ENCODE data around the gene EEF2KMT.
A peak's percentile ranks its signal among the peaks of the same experiment; 100 is the strongest.

Gene EEF2KMT

DNA sequence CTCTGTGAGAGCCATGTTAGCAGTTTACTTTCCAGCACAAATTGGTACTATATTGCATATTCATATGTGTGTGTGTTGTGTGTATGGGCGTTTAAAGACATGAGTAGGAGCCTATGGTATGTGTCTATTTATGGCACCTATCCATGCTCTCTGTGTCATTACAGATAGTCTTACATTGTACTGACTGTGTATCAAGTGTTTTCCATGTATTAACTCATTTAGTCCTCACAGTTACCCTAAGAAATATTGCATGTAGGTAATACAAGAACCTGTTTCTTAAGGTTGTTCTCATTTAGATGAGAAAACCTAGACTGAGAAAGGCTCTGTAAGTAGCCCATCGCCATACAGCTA lies 24.3 kb downstream of the EEF2KMT start:
- DNase-seq = no peak
- in situ Hi-C loops (cut with MboI; ENCODE audit: low pct_unique_long_range_greater_than_20kb, low sequenced_read_pairs) = no loop called here

DNA sequence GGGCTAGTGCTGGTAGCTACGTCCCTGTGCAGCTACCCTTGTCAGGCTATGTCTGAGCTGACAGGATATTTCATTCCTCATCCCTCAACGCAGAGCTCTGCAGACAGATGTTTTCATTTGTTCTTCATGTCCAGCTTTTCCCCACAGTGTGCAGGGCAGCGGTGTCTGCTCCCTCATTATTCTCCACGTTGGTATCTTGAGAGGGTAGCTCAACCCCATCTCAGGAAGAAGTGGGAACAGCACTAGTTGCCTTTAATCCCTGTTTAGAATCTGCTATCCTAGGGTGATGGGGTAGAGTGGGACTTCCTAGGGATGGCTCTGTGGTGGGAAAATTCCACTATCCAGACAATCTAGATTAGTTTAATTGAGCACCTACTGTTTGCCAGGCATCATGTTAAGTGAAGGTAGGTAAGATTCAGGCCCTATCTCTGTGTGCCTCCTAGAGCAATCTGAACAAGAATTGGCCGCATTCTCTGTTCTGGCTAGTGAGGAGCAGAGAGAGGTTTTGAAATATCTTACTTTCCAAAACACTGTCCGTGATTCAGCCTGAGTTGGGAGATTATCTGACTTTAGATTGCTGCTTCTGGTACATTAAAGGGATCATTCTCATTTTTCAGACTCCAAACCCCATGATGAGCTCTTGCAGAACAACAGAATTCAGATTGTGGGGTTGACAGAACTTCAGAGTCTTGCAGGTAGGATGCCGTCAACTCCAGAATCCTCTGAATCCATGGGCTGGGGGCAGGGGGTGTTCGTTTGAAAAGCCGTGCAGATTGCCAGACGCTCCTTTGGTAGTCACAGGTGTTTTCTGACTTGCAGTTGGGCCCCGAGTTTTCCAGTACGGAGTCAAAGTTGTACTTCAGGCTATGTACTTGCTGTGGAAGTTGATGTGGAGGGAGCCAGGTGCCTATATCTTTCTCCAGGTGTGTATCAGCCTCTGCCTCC lies 25.0 kb downstream of the EEF2KMT start:
- in situ Hi-C loops (cut with MboI; ENCODE audit: low pct_unique_long_range_greater_than_20kb, low sequenced_read_pairs) = no loop called here
- no peak for DNase-seq

DNA sequence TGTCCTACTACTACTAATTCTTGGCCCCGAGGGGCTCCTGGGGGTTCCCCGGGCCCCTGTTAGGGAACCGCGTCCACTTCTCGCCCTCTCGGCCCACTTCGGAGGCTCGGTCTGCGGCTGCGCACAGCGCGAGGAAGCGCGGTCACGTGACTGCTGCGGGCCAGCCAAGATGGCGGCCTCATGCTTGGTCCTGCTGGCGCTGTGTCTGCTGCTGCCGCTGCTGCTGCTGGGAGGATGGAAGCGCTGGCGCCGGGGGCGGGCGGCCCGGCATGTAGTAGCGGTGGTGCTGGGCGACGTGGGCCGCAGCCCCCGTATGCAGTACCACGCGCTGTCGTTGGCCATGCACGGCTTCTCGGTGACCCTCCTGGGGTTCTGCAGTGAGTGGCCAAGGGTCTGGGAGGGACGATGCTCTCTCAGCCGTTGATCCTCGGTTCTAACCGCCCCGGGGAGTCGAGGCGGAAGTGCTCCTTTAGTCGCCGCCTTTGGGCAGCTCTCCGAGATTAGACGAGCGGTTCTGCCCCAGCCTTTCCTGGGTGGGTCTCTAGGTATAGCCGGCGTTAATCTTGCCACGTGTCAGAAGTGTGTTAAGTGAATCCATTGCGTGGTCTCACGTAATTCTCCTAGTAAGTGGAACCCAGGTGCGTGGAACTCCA lies 25.8 kb downstream of the EEF2KMT start, which contains the start of gene ALG1:
Gene ALG1 (plus strand): TSS at position 163 of the 653 bp plus-strand sequence. CDS start 7 bp downstream, at position 170.
- in situ Hi-C loops (cut with MboI; ENCODE audit: low pct_unique_long_range_greater_than_20kb, low sequenced_read_pairs) = no loop called here
- DNase-seq = peak; percentile 88

DNA sequence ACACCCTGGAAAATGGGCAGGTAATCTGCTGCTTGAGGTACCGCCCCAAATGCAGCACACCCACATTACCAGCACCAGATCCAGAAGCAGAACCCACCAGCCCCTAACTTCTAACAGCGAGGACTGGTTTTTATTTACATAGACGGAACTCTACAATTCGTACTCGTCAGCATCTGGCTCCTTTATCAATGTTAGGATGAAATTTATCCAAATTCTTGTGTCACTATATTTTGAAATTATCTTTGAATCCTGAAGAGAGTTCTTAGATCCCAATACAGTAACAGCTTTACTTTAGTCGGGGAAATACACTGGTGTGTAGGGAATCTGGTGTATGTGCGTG lies 26.3 kb downstream of the EEF2KMT start:
- DNase-seq = no peak
- in situ Hi-C loops (cut with MboI; ENCODE audit: low pct_unique_long_range_greater_than_20kb, low sequenced_read_pairs) = no loop called here

DNA sequence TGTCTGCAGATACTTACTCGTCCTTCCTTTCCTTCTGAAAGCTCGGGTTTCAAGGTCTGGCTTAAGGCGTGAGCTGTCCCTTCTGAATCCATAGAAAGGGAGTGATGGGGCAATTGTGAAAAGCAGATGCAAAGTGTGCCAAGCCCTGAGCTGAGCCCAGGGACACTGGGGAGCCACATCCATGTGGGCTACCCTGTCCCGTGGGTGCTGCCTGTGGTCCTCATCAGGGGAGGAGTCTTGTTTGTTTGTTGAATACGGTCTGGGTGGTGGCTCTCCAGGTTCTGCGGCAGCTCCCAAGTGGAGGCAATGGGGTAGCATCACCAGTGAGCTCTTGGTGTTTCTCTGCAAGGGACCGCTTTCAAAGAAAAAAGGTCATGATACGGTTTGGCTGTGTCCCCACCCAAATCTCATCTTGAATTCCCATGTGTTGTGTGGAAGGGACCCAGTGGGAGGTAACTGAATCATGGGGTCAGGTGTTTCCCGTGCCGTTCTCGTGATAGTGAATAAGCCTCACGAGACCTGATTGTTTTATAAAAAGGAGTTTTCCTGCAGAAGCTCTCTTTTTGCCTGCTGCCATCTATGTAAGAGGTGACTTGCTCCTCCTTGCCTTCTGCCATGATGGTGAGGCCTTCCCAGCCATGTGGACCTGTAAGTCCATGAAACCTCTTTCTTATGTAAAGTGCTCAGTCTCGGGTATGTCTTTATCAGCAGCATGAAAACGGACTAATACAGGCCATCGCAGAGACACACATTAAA lies 27.0 kb downstream of the EEF2KMT start:
- no peak for DNase-seq
- in situ Hi-C loops (cut with MboI; ENCODE audit: low pct_unique_long_range_greater_than_20kb, low sequenced_read_pairs) = no loop called here

DNA sequence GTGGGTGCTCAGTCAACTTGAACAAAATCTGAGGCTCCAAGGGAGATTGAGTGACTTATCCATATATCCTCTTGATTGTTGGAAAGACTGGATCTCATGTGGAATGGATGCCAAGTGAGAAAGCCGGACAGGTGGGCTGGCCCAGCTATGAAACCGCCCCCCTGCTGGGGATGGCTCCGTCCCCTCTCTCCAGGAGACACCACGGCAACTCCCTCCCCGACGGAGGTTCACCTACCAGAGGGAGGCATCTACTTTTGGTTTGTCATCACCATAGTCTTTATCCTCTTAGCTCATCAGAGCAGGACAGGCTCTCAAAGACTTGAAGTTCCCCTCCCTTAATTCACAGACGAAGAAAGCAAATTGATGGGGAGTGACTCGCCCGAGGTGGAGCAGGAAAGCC lies 27.7 kb downstream of the EEF2KMT start:
- DNase-seq = no peak
- in situ Hi-C loops (cut with MboI; ENCODE audit: low pct_unique_long_range_greater_than_20kb, low sequenced_read_pairs) = no loop called here

DNA sequence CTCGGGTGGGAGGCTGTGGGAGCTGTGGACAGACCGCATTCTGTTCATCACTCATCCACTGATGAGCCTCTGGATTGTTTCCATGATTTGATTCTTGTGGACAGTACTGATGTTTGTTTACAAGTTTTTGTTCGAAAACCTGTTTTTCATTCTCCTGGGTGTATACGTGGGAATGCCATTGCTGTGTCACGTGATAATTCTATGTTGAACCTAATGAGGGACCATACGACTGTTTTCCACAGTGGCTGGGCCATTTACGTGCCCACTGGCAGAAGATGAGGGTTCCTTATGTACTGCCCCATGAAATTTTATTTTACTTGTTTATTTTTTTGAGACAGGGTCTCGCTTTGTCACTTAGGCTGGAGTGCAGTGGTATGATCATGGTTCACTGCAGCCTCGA lies 28.5 kb downstream of the EEF2KMT start:
- in situ Hi-C loops (cut with MboI; ENCODE audit: low pct_unique_long_range_greater_than_20kb, low sequenced_read_pairs) = no loop called here
- no peak for DNase-seq

DNA sequence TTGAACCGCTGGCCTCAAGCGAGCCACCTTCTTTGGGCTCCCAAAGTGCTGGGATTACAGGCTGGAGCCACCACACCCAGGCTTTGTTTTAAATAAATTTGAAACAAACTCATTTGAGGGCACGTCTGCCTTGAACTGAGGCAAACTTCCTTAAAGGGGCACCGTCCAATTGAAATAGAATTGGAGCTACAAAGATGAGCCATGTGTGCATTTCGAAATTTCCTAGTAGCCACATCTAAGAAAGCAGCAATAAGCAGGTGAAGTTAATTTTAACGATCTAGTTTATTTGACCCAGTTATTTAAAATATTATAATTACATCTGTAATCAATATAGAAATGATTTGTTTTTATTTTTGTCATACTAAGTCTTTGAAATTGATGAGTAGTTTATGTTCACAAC lies 31.1 kb downstream of the EEF2KMT start:
- in situ Hi-C loops (cut with MboI; ENCODE audit: low pct_unique_long_range_greater_than_20kb, low sequenced_read_pairs) = no loop called here
- no peak for DNase-seq

DNA sequence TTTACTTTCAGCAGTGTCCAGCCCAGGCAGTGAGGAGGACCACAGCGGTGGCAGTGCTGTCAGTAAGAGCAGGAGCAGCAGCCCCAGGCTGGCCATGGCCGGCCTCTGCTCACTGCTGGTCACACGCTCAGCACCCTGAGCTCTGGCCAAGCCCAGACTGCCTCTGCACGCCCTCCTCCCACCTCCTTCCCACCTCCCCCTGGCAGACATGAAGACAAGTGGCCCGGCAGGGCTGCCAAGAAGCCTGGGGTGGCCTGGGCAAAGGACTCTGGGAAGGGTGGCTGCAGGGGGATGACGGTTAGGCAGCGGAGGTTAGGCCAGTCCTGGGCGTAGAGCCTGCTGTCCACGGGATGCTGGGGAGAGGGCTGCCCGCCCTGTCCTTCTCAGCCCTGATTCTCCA lies 31.8 kb downstream of the EEF2KMT start, which contains the start of gene C16orf89:
Gene C16orf89 (minus strand): TSS at position 144 of the 400 bp plus-strand sequence. CDS start 48 bp downstream, at position 96.
- in situ Hi-C loops (cut with MboI; ENCODE audit: low pct_unique_long_range_greater_than_20kb, low sequenced_read_pairs) = no loop called here
- DNase-seq = no peak

DNA sequence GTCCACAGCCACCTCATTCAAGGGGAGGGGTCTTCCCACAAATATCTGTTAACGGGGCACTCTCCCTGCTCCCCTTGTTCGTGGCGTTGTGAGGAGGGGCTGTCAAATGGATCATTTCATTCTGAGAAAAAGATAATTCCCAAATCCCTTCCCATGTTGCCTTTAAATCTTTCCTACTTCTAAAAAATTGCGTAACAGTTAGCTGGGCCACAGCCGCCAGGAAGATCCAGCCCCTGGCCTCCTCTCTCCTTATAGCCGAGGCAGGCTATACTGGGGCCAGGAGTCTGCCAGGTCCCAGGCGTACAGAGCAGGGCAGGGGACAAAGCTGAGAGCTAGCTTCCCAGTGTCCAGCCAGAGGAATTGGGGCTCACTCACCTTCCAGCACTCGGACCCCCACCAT lies 32.3 kb downstream of the EEF2KMT start:
- in situ Hi-C loops (cut with MboI; ENCODE audit: low pct_unique_long_range_greater_than_20kb, low sequenced_read_pairs) = no loop called here
- DNase-seq = no peak

DNA sequence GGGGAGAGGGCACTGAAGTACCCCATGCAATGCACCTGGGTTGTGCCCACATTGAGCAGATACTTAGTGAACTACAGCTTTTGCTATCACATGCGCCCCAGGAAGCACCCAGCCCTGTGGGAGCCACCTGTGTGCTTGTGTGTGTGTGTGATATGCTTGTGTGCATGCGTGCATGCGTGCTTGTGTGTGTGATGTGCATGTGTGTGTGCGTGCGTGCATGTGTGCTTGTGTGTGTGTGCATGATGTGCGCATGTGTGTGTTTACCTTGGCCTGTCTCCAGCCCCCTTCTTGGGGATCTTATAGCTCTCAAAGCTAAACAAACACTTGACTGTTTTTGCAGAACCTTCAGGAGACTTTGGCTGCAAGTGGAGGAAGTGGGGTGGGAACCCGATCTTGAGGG lies 32.7 kb downstream of the EEF2KMT start:
- in situ Hi-C loops (cut with MboI; ENCODE audit: low pct_unique_long_range_greater_than_20kb, low sequenced_read_pairs) = no loop called here
- DNase-seq = no peak

DNA sequence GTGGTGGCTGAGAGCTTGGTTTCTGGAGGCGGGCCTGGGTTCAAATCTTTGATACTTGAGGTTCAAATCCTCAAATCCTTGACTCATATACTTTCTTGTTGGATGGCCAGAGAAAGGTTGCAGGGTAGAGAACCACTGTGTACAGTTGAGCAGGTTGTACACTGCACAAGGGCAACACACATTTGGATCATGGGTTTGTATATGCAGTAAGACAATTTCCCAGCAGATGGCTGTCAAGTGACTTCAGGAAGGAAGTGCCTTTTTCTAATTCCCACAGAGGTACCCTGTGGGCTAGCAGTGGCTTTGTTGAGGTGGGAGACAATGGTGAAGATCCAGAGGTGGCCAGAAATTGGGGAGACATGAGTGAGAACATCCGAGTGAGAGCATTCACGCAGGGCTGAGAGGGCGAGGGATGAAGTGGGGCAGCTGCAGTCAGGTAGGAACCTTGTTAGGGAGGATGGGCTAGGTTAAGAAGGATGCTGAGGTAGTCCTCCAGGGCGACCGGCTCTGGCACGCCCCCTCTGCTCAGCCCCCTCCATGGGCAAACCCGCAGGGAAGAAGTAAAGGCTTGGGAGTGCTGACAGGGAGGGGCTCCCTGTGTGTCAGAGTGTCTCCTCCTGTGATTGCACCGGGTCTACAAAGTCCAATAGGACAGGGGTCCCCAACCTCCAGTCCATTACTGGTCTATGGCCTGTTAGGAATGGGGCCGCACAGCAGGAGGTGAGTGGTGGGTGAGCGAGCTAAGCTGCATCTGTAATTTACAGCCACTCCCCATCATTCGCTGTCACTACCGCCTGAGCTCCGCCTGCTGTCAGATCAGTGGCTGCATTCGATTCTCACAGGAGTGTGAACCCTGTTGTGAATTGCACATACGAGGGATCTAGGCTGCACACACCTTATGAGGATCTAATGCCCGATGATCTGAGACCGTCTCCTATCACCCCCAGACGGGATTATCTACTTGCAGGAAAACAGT lies 34.5 kb downstream of the EEF2KMT start:
- in situ Hi-C loops (cut with MboI; ENCODE audit: low pct_unique_long_range_greater_than_20kb, low sequenced_read_pairs) = no loop called here
- no peak for DNase-seq

DNA sequence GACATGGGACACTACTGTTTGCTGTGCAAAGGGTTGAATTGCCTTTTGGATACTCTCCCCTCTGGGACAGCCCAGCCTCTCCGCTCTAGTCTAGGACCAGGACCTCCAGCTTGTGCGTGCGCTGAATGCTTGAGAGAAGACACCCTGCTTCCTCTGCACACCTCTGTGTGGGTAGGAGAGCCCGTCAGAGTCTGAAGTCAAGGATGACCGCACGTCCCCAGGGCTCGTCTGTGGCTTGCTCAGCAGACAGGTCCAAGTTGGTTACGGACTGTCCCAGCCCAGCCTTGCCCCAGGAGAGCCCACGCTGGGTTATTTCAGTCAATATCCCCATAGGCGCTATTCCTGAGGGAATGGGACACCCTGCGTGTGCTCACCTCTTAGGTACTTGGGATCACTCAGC lies 35.5 kb downstream of the EEF2KMT start:
- in situ Hi-C loops (cut with MboI; ENCODE audit: low pct_unique_long_range_greater_than_20kb, low sequenced_read_pairs) = no loop called here

DNA sequence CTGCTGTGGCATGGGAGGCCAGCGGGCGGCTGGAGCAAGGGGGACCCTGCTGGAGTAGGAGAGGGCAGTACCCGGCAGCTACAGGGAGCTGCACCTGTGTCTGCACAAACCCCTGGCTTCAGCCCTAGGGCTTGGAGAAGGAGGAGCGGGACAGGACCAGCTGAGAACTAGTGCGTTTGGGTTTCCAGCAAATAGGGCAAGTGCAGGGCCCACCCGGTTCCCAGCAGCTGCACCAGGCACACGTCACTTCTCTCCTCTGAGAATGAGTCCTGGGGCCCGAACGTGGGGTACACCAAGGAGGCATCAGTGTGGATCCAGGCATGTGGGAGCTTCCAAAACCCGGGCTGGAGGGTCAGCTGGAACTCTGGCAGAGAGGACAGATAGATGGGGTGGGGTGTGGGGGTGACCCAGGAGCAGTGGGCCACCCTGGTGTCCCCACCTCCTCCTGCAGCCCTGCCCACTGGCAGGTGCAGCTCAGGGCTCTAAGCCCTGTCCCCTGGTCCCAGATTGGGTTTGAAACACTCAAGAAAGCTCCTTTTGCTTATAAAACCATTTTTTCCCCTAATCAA lies 37.4 kb downstream of the EEF2KMT start:
- no peak for DNase-seq
- in situ Hi-C loops (cut with MboI; ENCODE audit: low pct_unique_long_range_greater_than_20kb, low sequenced_read_pairs) = no loop called here

More for the DNA sequence above, 35.5 kb downstream of the EEF2KMT start:
- DNase-seq = no peak

DNA sequence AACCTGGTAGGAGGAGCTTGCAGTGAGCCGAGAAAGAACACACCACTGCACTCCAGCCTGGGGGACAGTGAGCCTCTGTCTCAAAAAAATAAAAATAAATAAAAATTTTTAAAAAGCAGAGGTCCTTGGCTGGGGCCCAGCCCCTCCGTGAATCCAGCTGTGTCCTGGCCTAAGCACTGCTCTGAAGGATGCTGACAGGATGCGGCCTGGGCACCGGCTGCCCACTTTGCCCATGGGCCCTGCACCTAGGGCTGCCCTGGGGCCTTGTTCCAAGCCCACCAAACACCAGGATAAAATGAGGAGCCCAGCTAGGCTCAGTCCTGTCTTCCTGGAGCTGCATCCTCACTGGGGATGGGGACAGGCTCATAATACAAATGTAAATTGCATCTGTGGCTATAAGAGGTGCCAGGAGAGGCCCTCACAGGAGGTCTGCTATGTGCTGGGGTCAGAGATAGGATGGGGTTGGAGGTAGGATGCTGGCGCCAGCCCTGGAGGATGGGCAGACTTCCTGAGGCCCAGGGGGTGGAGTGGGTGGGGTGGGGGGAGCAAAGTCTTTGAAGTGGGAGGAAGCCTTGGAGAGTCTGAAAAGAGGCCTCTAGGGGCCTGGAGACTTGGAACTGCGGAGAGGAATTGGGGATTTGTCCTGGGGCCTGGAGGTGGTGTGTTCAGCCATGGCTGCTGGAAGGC lies 38.1 kb downstream of the EEF2KMT start:
- in situ Hi-C loops (cut with MboI; ENCODE audit: low pct_unique_long_range_greater_than_20kb, low sequenced_read_pairs) = no loop called here
- DNase-seq = no peak

DNA sequence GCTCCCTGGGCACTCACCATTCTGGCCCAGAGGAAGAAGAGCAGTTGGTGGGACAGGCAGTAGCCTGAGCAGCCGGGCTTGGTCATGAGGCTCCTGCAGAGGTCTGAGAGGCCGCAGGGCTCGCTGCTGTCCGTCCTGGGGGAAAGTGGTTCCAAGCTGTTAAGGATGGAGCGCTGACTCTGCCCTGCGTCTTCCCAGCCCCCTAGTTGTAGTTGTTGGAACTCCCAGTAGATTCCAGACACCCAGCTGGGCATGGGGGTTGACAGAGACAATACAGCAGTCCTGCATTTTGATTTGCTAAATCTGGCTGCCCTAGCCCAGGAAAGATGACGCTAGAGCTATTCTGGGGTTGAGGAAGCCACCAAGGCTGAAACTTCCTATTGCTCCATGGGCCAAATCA lies 39.1 kb downstream of the EEF2KMT start:
- no peak for DNase-seq

DNA sequence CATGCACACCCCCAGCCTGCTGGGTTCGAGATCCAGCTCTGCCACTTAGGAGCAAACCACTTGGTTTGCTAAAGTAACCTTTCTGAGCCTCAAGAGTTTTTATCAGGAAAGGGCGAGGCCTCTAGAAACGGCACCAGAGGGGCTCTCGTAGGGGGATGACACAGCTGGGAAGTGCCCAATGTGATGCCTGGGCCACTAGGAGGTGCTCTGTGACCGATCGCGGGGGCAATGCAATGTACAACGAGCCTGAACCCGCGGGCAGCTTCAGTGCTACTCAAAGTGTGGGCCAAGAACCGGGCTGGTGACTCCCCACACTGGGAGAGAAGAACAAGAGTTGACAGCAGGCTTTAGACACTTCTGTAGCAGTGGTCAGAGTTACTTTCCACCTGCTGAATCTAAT lies 41.2 kb downstream of the EEF2KMT start:
- peak; percentile 59 for DNase-seq
- in situ Hi-C loops (cut with MboI; ENCODE audit: low pct_unique_long_range_greater_than_20kb, low sequenced_read_pairs) = no loop called here

More for the DNA sequence above, 39.1 kb downstream of the EEF2KMT start:
- in situ Hi-C loops (cut with MboI; ENCODE audit: low pct_unique_long_range_greater_than_20kb, low sequenced_read_pairs) = no loop called here
